HG03159 (cell line): ENCODE data around the gene TMPRSS3.

Experiments used
- ATAC-seq: cut with Tn5 transposase; IDR thresholded peaks from one replicate; pipeline ENCODE4 v1.9.1; 2021; ENCODE audit warnings: mild to moderate bottlenecking, moderate library complexity; ENCODE audit not compliant: unreplicated experiment

The TMPRSS3 gene

DNA sequence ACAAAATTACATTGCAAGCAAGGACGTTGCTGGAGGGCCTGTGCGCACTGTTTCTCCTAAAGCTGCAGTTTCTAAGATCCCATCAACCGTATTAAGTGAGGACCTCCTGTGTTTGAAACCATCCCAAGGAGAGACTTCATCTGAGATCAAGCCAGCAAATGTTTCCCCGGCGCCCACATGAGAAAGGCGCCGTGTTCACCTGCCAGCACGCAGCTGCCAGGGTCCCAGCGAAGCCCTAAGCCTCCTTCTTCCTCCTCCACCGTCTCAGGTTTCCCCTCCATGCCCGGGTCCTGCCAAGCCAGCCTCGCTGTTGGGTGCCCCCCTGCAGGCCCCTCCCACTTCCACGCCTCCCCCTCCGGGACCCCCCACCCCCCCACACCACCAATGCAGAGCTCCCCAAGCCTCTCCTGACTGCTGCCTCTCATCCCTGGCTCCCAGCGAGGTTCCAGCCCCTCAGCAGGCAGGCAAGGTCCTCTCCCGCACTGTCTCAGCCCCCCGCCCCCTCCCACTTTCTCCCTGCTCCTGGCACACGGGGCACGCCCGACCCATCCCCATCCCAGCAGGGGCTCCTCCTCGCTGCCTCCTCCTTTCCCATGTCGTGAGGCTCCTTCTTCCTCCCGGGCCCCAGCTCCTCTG is 20.9 kb downstream of the TMPRSS3 start:
- no peak for ATAC-seq

DNA sequence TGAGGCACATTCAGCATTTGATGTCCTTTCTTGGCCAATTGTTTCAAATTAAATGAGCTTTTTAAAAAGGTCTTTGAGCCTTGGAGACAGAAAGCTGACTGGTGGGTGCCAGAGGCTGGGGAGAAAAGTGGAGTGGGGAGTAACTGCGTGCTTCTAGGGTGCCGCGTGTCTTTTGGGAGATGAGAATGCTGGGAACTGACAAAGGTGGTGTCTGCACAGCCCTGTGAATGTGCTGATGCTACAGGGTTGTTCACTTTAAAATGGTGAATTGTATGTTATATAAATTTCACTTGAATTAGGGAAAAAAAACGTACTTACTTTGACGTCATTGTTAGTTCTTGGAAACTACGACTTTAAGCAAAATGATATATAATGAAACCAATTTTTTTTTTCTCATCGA is 21.4 kb downstream of the TMPRSS3 start:
- no peak for ATAC-seq

DNA sequence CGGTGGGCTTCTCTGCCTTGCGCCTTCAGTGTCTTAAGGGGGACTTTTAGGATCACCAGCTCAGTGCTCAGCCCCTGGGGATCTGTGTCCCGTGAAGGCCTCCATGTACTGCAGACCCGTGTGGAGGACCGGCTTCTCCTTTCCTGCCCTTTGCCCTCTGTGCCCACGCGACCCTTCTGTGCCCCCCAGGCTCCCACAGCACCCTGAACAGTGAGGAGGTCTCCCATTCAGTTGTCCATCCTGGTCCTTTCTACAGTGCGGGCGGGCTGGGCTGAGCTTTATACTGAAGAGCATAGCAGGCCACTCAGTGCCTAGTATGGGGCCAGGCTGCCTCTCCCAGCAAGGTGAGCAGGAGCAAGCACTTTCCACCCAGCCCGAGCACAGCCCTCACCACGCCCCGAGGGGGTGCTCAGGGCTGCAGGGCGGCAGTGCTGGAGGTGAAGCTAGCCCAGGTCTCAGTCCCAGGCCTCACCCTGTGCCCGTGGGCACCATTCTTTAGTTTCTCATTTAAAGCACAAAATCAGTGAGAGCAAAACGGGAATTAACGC is 21.9 kb downstream of the TMPRSS3 start:
- no peak for ATAC-seq

DNA sequence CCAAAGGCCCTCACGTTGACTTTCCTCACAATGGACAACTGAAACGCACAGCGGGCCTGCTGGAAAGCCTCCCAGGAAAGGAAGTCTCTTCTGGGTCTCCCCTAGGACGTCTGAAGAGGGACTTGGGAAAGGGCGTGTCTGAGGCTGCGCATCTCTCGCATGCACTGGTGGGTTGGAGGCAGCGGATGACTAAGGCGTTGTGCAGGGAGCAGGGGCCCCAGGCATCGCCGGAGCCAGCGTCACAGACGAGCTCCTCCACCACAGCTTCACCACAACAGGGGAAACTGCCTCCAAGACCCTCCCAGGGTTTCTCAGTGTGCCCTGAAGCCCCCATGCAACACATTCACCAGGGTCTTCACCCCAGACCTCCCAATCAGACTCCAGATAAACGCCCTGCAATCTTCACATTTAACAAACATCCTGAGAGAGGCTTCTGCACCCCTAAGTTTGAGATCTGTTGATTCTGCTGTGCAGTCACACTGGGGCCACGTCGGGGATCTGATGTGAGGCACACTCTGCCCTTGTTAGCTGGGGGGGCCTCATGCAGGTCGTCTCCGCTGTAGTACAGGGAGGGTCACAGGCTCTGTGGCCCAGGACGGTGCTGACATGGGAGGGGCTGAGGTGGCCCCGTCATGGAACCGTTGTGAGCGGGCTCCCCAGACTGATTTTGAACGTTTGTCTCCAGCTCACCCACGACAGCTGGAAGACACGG is 22.5 kb downstream of the TMPRSS3 start:
- no peak for ATAC-seq

DNA sequence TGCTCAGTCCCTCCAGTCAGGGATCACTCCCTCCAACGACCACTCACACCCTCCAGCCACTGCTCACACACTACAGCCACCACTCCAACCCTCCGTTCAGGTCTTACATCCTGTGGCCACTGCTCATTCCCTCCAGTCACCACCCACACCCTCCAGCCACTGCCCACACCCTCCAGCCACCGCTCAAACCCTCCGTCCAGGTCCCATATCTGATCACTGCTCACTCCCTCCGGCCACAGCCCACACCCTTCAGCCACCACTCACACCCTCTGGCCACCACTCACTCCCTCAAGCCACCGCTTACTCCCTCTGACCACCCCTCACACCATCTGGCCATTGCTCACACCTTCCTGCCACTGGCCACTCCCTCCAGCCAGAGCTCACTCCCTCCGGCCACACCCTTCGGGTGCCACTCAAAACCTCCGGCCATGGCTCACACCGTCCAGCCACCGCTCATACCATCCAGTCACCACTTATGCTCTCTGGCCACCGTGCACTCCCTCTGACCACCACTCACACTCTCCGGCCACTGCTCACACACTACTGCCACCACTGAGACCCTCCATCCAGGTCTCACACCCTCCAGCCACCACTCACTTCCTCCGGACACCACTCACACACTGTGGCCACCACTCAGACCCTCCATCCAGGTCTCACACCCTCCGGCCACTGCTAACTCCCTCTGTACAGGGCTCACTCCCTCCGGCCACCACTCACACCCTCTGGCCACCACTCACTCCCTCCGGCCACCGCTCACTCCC is 24.8 kb downstream of the TMPRSS3 start:
- ATAC-seq = no peak

DNA sequence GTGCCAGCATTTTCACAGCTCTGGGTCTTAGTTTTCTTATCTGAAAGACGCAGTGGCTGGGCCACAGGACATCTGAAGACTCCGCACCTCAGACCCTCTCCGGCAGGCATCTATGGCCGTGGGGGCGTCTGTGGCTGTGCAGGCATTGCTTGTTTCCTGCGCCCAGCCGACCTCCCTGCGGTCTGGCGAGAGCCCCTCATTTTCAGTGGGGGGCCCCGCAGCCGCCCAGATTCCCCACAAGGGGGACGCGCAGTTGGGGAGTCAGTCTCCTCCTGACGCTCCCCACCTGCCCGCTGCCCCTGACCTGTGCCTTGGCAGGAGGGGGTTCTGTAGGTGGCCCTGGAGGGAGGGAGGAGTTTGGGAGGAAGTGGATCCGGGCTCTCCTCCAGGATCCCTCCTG is 26.0 kb downstream of the TMPRSS3 start:
- no peak for ATAC-seq

DNA sequence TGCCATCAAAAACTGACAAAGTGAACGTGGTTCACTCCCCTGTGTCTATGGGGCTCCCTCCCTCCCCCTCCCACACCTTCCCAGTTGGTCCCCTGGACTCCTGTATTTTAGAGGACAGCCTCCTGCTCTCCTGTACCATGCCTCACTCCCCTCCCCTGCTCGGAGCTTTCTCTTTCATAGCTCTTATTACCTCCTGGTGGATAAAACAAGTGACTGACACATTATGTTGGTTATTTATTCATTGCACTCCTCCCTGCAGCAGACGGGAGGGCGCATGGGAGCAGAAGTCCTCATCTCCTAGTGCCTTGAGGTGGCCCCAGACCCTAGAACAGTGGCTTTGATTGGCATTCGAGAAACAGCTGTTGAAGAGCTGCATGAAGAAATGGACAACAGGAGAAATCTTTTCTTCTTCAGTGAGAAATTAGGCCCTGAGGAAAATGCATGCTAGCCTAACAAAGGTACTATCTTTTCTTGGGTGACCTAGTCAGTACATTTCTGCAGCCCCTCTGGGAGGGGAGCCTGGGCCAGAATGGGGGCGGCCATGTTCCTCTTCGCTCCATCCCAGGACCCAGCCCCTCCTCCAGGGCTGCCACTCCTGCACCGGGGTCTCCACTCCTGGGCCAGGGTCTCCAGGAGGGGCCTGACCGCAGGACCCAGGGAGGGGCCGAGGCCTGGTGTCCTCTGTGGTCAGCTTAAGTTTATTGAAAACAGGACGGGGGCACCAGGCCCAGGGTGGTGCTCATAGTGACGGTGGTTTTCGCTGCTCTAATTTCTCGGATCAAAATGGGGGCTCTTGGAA is 28.3 kb downstream of the TMPRSS3 start:
- no peak for ATAC-seq

DNA sequence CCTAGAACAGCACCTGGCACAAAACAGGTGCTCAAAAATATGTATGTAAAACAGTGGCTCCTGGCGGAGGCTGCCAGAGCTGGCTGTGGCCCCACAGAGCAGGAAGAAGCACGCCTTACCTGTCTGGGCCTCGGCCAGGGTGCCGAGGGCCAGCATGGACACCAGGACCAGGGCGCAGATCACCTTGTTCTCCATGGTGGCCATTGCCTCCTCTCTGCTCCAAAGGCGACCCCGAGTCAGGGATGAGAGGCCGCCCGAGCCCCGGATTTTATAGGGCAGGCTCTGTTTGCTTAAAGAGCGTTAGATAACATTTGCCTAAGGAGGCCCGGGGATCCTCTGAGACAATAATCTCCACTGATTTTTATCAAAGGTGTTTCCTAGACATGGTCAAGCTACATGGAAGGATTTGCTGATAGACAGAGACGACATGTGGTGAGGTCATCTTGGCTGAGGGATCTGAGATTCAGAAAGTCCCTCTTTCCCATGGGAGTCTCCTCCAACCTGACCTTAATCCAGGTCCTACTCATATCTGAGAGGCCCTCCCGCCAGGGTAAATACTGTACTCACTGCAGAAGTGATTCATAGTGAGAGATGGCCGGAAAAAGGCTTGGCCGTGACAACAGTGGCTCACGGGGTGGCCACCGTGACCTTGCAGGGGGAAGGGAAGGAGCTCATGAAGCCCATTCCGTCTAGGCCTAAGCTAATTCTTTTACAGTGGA is 29.4 kb downstream of the TMPRSS3 start, which contains the start of gene TFF1:
Gene TFF1, minus strand, starts transcription at position 244 of the 719 bp plus-strand sequence. Its CDS starts 40 bp downstream, at position 204.
- ATAC-seq = no peak

DNA sequence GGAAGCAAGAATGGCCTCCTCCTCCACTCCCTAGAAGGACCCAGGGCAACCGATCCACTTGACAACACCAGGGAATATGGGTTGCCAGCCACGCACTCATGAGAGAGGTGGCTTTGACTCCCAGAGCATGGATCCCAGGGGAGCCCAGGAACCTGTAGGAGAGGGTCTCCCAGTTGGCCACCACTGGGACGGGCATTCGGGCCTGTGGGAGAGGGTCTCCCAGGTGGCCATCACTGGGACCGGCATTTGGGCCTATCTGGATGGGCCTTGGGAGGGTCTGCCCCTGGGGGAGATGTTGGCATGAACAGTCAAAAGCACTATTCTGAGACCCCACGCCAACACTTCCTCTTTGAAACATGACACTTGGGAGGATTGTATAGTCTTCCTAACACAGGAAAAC is 30.1 kb downstream of the TMPRSS3 start:
- no peak for ATAC-seq

DNA sequence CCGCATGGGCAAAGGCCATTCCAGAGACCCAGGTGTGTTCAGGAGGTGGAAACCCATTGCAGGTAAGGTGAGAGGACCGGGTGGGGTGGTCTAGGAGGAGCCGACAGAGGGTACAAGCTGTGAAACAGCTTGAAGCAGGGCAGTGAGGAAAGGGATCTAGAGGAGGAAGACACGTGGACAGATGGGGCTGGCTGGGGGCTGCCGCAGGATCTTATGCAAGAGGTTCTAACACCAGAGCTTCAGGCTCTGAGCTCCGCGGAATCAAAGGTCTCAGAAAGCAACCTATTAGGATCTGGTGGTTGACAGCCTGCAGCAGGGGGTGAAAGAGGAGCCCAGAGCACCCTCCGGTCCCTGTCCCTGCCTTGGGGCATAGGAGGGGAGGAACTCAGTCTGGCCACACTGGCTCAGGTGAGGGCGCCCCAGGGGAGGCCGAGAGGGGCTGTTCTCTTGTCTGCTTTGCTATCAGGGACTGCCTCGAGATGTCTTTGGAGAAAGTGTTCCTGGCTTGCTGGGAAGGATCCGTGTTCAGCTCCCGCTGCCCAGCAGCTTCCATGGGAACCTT is 31.5 kb downstream of the TMPRSS3 start:
- no peak for ATAC-seq

DNA sequence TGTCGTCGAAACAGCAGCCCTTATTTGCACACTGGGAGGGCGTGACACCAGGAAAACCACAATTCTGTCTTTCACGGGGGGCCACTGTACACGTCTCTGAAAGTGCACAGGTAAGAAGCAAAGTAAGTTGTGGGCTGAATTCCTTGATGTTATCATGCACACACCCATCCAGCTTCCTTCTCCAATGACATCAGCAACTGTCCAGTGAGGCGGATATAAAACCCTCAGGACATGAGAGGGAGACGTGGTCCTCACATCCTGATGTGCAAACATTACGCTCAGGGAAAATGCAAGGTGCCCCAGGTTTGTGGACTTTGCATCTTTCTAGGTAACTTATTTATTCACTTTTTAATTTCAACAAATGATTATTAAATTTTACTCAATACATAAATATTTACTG is 32.5 kb downstream of the TMPRSS3 start:
- ATAC-seq = no peak

DNA sequence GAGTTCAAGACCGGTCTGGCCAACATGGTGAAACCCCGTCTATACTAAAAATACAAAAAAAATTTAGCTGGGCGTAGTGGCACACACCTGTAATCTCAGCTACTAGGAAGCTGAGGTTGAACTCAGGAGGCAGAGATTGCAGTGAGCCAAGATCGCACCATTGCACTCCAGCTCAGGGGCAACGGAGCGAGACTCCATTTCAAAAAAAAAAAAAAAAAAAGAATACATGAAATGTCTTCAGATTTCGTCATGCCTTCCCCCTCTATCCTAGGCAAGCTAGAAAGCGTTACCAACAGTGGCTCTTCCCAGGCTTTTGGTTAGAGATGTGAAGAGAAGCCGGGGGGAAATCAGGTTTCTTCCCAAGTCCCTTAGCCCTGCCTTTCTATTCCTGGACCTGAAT is 33.2 kb downstream of the TMPRSS3 start:
- ATAC-seq = no peak

DNA sequence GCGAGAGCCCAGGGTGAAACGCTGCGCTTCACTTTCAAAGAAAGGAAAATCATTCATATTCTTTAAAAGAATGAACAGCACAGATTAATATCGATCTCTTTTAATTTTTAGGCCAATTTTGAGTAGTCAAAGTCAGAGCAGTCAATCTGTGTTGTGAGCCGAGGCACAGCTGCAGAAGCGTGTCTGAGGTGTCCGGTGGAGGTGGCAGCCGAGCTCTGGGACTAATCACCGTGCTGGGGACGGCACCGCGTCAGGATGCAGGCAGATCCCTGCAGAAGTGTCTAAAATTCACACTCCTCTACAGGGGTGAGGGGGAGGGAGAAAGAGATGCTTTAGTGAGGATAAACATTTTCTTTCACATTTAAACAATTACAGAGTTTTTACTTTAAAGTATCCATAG is 33.7 kb downstream of the TMPRSS3 start:
- ATAC-seq = no peak

DNA sequence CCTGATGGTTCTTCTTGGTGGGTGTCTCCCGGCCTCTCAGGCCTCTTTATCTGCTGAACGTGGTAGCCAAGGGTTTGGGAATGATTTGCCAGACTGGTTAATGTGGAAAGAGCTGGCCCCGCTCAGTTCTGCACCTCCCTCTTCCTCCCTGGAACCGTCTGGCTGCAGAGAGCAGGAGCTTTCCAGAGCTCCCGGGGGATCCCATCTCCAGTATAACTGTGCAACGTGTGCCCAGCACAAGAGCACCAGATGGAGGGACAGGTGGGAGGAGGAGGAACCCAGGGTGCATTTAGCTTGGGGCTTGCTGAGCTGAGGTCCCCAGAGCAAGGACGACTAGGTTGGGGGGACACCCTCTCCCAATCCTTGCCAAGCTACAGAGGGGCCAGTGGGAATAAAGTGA is 34.6 kb downstream of the TMPRSS3 start:
- no peak for ATAC-seq

DNA sequence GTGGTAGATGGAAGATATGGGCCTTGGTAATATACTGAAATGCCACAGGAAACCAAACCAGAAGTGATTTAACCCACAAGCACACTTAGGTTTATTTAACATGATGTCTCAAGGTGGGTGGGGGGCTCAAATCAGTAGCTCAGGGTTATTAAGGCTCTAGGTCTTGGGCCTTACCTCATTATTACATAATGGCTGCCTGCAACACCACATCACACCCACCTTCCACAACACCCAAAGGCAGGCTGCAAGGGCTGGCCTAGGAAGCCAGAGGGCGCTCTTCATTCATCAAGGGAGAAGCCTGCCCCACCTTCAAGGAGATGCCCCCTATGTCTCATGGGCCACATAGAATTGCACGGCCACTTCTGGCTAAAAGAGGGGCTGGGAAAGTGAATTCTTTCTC is 35.5 kb downstream of the TMPRSS3 start:
- no peak for ATAC-seq

DNA sequence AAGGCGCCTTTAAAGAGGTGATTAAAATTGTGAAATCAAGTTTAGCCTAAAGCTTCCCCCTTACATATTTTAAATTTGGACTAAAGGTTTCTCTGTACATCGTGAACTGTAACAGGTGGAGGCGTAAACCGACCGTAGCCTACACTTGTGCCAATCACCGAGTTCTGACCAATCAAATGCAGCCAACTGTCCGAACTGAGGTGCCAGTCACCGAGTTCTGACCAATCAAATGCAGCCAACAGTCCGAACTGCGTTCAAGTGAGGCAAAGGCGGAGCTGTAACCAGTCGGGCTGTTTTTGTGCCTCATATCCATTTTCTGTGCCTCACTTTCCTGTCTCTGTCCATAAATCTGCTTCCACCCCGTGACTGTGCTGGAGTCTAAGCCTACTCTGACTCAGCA is 36.9 kb downstream of the TMPRSS3 start:
- no peak for ATAC-seq

DNA sequence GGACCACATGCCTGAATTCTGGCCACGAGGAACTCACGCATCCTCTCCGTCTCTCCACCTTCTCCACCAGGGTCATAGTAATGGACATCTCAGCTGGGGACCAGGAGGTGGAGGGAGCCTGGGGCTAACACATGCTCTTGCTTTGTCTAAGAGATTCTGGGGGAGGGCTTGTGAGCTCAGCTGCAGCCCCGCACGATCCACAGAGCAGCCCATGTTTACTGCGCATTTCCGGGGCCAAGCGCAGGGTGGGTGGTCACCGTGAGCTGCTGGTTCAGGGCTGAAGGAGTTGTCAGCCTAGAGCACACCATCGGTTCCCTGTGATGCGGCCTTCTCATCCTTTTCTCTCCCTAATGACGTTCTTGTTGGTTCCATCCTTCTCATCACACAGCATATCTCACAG is 37.6 kb downstream of the TMPRSS3 start:
- ATAC-seq = no peak

DNA sequence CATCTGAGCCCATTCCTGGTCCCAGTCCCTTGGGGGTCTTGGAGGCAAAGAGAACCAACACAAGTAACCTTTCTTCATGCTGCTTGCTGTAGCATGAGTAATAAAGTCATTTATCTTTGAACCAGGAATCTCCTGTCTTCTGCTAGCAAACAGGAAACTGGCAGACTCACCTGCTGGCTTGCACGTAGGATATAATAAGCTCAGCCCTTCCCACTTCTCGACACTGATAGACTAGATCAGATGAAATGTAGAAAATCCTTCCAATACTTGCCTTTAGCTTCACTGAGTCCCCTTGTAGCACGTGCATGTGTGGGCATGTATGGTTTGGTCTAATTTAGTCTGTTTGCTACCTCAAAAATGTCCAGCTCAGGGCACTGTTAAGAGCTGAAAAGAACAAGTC is 38.5 kb downstream of the TMPRSS3 start:
- no peak for ATAC-seq

DNA sequence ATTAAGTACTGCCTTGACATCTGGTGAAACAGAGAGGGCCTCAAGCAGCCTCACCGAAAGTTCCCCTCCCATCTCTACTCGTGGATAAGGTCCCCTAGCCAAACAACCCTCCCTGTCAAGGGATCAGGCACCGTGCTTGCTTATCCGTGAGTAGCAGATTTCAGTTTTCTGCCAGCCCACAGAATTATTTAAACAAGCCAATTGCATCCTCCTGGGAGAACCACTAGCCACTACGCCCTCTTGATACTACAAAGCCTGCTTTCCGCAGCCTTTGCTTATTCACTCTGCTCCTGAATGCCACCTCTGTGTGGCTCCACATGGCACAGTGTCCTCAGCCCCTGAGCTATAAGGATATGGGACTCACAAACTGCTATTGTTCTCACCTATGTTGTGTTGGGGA is 39.2 kb downstream of the TMPRSS3 start:
- no peak for ATAC-seq

DNA sequence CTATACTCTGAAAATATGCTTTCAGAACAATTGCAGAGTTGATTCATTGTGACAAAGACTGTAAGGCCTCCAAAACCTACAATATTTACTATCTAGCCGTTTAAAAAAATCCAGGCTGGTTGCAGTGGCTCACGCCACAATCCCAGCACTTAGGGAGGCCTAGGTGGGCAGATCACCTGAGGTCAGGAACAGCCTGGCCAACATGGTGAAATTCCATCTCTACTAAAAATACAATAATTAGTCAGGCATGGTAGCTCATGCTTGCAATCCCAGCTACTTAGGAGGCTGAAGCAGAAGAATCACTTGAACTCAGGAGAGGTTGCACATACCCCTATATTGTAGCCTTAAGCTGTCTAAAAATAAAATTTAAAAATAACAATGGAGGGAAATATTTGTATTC is 39.8 kb downstream of the TMPRSS3 start:
- no peak for ATAC-seq
